GM18870 (cell line): ENCODE measurements around the gene PCBP4.

Experiments used
- ATAC-seq: cut with Tn5 transposase; IDR thresholded peaks from one replicate; pipeline ENCODE4 v1.9.1; 2021; ENCODE audit warnings: moderate library complexity; ENCODE audit not compliant: unreplicated experiment

Gene PCBP4

DNA sequence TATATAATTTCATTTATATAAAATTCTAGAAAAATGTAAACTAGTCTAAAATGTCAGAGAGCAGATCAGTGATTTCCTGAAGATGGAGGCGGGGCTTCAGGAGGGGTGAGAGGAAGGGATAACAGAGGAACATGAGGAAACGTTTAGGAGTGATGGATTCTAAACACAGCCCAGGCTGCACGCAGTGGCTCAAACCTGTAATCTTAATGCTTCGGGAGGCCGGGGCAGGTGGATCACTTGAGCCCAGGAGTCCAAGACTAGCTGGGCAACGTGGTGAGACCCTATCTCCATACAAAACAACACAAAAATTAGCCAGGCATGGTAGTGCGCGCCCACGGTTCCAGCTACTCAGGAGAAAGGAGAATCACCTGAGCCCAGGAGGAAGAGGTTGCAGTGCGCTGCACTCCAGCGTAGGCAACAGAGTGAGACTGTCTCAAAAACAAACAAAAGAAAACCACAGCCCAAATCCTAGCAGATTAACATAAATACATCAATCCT is 46.1 kb downstream of the PCBP4 start:
- ATAC-seq = no peak

- no peak for ATAC-seq
These were observed 50.8 kb downstream of the PCBP4 start for GRCh38 chr3:51916418-51916817.

GRCh38 chr3:51908026-51908425 is 59.2 kb downstream of the PCBP4 start:
- no peak for ATAC-seq
